PFSK-1 (cell line): ENCODE data around the gene MBNL2.

Experiments
- FOXP2 ChIP-seq: optimal IDR thresholded peaks from 2 replicates; pipeline ENCODE3; 2011; ENCODE audit warnings: borderline replicate concordance, control low read depth, inconsistent platforms; ENCODE audit not compliant: insufficient read depth; ENCODE audit errors: extremely low read length, extremely low read depth
- POLR2AphosphoS5 ChIP-seq: IDR thresholded peaks from 2 replicates; pipeline ENCODE4 v1.6.1; 2012; ENCODE audit warnings: low read depth, mild to moderate bottlenecking, control low read depth, low read length, moderate library complexity
- SIN3A ChIP-seq: IDR thresholded peaks from 2 replicates; pipeline ENCODE4 v1.6.1; 2012; ENCODE audit warnings: mild to moderate bottlenecking, low read length, moderate library complexity, borderline replicate concordance; ENCODE audit not compliant: insufficient read depth
- TAF1 ChIP-seq: IDR thresholded peaks from 2 replicates; pipeline ENCODE4 v1.6.1; 2012; ENCODE audit warnings: low read length, control low read depth, borderline replicate concordance; ENCODE audit not compliant: insufficient read depth
- TF ChIP-seq, protein P1 (sequence below), 2 experiments: IDR thresholded peaks; 2 replicates each; pipeline versions ENCODE4 v1.6.1 to v1.8.0; 2011 to 2012; ENCODE audit warnings: low read depth in 2 of 2, low read length in 2 of 2, control low read depth in 1 of 2, inconsistent platforms in 1 of 2, mild to moderate bottlenecking in 1 of 2, moderate library complexity in 1 of 2; ENCODE audit not compliant: insufficient read depth in 1 of 2

Gene MBNL2

DNA sequence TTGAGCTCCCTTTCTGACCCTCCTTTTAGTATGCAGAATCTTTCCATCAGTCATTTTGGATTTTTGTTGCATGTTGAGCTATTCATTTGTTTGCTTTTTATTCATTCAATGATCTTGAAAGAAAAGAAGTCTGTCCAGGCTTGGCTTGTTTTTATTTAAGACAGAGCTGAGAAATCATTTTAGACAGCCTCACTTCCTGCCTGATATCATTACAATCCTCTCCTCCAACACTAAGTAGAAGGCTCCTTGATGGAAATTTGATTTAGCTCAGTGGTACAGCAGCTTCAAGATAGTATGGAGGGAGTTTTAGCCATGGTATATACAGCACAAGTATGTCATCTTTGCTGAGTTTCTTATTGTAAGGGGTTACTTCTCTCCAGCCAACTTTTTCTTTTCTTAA, 28.4 kb downstream of the MBNL2 start:
- TF ChIP-seq FOXP2, result no peak
- TF ChIP-seq SIN3A, result no peak
- no peak for TF ChIP-seq TAF1
- no peak for TF ChIP-seq POLR2AphosphoS5
- TF ChIP-seq, protein P1, sequence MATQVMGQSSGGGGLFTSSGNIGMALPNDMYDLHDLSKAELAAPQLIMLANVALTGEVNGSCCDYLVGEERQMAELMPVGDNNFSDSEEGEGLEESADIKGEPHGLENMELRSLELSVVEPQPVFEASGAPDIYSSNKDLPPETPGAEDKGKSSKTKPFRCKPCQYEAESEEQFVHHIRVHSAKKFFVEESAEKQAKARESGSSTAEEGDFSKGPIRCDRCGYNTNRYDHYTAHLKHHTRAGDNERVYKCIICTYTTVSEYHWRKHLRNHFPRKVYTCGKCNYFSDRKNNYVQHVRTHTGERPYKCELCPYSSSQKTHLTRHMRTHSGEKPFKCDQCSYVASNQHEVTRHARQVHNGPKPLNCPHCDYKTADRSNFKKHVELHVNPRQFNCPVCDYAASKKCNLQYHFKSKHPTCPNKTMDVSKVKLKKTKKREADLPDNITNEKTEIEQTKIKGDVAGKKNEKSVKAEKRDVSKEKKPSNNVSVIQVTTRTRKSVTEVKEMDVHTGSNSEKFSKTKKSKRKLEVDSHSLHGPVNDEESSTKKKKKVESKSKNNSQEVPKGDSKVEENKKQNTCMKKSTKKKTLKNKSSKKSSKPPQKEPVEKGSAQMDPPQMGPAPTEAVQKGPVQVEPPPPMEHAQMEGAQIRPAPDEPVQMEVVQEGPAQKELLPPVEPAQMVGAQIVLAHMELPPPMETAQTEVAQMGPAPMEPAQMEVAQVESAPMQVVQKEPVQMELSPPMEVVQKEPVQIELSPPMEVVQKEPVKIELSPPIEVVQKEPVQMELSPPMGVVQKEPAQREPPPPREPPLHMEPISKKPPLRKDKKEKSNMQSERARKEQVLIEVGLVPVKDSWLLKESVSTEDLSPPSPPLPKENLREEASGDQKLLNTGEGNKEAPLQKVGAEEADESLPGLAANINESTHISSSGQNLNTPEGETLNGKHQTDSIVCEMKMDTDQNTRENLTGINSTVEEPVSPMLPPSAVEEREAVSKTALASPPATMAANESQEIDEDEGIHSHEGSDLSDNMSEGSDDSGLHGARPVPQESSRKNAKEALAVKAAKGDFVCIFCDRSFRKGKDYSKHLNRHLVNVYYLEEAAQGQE (IDR thresholded peaks at IDR 0.05; ENCODE audit: insufficient read depth in 1 of 2, low read depth in 2 of 2, low read length in 2 of 2), result no peak

DNA sequence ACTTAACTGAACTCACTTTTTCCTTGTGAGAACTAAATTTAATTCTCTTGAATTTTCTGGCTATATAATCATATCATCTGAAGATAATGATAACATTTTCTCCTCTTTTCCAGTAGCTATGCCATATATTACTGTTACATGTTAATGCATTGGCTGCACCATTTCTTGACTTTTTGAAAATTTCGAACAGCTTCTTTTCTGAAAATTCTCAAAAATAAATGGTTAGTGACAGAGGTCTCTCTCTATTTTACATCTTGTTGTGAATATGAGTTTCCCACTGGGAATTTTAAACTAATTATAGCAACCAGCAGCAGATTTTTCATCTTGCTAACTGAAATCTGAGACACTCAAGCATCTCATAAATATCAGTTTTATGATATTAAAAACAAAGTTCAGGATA, 30.6 kb downstream of the MBNL2 start:
- no peak for TF ChIP-seq FOXP2

DNA sequence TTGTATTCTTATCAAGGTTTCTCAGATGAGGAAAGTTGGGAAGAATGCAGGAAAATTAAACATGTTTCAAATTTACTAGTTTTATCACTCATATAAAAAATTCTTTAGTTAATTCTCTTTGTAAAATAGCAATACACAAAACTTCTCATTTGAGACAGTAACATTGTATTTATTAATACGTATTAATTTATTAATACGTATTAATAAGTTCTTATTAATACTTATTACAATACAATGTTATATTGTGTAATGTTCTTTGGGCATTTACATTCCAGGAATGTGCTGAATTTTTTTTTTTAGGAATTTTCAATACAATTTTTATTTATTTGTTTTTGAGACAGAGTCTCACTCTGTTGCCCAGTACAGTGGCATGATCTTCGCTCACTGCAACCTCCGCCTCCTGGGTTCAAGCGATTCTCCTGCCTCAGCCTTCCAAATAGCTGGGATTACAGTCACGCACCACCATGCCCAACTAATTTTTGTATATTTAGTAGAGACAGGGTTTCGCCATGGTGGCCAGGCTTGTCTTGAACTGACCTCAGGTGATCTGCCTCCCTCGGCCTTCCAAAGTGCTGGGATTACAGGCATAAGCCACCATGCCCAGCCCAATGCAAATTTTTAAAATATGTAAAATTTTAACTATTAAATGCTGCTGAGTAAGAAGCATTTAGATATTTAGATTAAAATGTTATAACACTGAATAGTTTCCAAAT, 31.6 kb downstream of the MBNL2 start:
- TF ChIP-seq, protein P1 (IDR thresholded peaks at IDR 0.05; ENCODE audit: insufficient read depth in 1 of 2, low read depth in 2 of 2, low read length in 2 of 2), result no peak
- TF ChIP-seq SIN3A (no peak), POLR2AphosphoS5 (no peak), FOXP2 (no peak), TAF1 (no peak)

DNA sequence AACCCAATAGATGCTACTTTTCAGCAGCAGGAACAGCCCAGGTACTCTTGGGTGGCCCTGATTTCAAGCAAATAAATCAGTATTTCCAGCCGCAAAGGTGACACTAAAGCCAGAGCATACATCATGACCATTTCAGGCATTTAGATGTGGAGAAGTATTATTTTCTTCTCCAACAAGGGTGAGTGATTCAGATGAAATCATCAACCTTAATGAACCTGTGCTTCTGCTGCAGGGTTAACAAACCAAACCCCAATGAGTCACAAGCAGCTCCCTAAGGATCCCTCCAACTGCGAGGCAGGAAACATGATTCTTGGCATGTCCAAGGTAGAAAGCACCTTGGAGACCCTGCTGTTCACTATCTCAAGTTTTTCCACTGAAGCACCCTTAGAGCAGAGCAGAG, 32.7 kb downstream of the MBNL2 start:
- TF ChIP-seq, protein P1 (IDR thresholded peaks at IDR 0.05; ENCODE audit: insufficient read depth in 1 of 2, low read depth in 2 of 2, low read length in 2 of 2), result no peak
- TF ChIP-seq POLR2AphosphoS5 (no peak), SIN3A (no peak), FOXP2 (no peak), TAF1 (no peak)

DNA sequence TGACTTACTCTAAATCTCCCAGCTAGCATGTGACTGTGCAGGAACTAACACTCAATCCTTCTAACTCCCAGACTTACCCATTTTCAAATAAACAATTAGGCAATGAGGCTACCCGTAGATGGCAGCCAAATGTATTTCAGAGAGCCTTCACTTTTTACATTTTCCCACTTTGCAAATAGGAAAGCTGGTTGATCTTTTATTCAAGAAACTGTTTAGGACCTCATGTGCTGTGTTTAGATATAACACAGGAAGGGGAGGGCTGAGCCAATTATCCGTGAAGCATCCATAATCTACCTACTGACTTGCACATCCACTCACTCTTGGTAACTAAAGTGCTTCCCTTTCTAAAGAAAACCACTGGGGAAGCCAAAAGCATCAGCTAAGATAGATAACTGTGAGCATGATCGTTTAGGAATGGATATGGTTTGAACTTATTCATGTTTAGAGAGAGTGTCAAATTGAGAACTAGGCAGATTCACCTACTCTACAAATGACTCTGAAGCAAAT, 33.4 kb downstream of the MBNL2 start:
- TF ChIP-seq, protein P1 (IDR thresholded peaks at IDR 0.05; ENCODE audit: insufficient read depth in 1 of 2, low read depth in 2 of 2, low read length in 2 of 2), result no peak
- TF ChIP-seq TAF1 (no peak), SIN3A (no peak), POLR2AphosphoS5 (no peak), FOXP2 (no peak)
